ENCODE data around the gene CD59.
"Not testable (repeated sequence)": the region's sequence is repeated elsewhere in the genome, so short reads cannot be mapped to it uniquely, and the experiment has no call there.

Gene CD59

DNA sequence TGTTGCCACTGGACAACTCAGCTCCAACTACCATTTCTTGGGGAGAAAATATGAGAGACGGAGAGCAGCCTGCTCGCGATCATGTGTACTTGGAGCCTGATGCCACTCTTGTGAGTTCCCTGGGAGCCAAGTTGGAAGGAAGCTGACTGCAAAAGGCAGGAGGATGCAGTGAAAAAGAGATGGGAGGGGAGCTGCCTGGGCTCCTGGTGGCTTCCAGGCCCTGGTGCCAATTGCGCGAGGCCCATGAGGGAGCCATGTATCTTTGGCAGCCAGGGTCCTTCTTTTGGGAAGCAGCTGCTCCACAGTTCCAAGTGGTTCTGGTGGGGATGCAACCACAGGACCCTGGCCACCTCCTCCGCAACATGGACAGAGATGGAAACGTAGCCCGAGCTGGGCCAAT lies 46.7 kb downstream of the CD59 start:
- Histone ChIP-seq H3K36me3 (replicated peaks) (no peaks in the 10 kb centered on the region), H3K4me1 (peaks cover 31% of the 10 kb centered on the region), H3K9me3 (no peaks in the 10 kb centered on the region), H3K4me3 (no peak overlapping the region), H3K27me3 (ENCODE audit: low read depth) (no peaks in the 10 kb centered on the region)
- in situ Hi-C loops (cut with MboI; ENCODE audit: low sequenced_read_pairs) = loop anchor here (5.0 to 25.0 kb wide), 3 partner anchors 142 to 527 kb away; partner anchors contain the start of gene CSTF3
- DNase-seq (ENCODE audit: low spot score in 2 of 2) = no peak

DNA sequence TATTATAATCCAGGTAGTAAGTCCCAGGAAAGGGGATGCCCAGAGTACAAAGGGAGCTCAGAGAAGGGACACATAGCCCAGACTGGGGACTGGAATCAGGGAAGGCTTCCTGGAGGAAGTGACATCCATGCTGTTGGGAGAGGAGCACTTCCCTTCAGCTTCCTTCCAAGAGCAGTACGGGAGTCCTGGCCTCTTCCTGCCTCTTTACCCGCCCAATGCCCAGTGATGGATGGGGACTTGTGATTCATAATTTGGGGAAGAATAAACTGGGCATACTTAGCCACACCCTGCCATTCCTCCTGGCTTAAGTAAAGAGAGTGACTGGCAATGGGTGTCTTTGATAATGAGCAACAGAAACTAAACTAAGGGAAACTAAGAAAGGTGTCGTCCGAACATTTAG lies 47.1 kb downstream of the CD59 start:
- H3K27me3 ChIP-seq (ENCODE audit: low read depth) = no peaks in the 10 kb centered on the region
- DNase-seq (ENCODE audit: low spot score in 2 of 2) = no peak
- H3K4me3 ChIP-seq = no peak overlapping the region
- peaks cover 35% of the 10 kb centered on the region for H3K4me1 ChIP-seq
- H3K36me3 ChIP-seq (replicated peaks) = no peaks in the 10 kb centered on the region
- in situ Hi-C loops (cut with MboI; ENCODE audit: low sequenced_read_pairs) = loop anchor here (5.0 to 25.0 kb wide), 3 partner anchors 142 to 527 kb away; partner anchors contain the start of gene CSTF3
- H3K9me3 ChIP-seq = no peaks in the 10 kb centered on the region

DNA sequence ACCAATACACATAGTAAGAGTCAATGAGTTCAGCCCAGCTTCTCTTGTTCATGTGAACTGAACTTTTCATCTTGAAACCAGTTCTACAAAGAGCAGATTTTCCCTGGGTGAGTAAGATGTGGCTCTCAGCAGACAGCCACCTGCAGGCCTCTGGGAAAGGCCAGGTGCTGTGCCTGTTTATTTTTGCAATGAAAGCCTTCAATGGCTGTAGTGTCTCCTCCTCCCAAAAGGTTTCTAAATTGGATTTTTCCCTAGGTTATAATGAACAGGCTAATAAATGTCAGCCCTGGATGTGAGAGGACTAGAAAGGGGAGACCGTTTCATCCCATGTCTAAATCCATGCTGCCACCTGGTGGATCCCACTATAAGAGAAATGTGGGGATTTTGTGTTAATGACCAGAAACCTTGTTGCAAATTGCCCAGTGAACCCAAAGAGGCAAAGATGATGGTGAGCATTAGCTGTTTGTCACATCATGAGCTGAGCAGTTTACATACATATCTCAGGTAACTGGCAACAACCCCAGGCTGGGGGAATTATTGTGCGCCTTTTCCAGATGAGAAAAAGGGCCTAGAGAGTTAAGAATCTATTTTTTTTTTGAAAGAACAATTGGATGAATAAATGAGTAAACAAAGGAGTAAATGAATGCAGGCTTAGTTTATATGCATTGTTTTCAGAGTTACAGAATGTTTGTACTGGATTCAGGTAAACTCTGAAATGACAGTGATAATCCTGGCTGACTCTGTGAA lies 48.3 kb downstream of the CD59 start:
- no peaks in the 10 kb centered on the region for H3K27me3 ChIP-seq (ENCODE audit: low read depth)
- peak; percentile 77 to 80 for DNase-seq (ENCODE audit: low spot score in 2 of 2)
- no peaks in the 10 kb centered on the region for H3K36me3 ChIP-seq (replicated peaks)
- H3K4me3 ChIP-seq = no peak overlapping the region
- in situ Hi-C loops (cut with MboI; ENCODE audit: low sequenced_read_pairs) = loop anchor here (5.0 to 25.0 kb wide), 3 partner anchors 141 to 526 kb away; partner anchors contain the start of gene CSTF3
- H3K9me3 ChIP-seq = no peaks in the 10 kb centered on the region
- peaks cover 38% of the 10 kb centered on the region for H3K4me1 ChIP-seq

DNA sequence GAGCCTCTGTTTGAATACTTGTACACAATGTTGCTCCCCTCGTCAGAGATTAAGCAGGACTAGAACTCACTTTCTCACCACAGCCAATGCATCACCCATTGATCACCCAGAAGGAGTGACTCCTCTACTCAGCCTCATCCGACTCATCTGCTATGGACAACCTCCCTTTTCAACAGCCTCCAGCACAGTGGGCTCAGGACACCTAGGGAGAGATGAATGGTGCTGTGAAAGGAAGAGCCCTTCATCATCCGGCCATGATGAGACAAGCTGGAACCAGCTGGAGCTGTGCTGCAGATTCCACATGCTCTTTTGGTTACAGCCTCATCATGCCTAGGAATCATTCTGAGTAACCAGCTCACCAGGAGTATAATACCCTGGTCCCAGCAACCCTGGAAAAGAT lies 51.1 kb downstream of the CD59 start:
- no peak for DNase-seq (ENCODE audit: low spot score in 2 of 2)
- H3K4me1 ChIP-seq = peaks cover 23% of the 10 kb centered on the region
- no peaks in the 10 kb centered on the region for H3K9me3 ChIP-seq
- no peak overlapping the region for H3K4me3 ChIP-seq
- in situ Hi-C loops (cut with MboI; ENCODE audit: low sequenced_read_pairs) = loop anchor here (5.0 to 25.0 kb wide), 3 partner anchors 138 to 523 kb away; partner anchors contain the start of gene CSTF3
- no peaks in the 10 kb centered on the region for H3K36me3 ChIP-seq (replicated peaks)
- no peaks in the 10 kb centered on the region; the same call in none of the 2 replicates for H3K27me3 ChIP-seq (ENCODE audit: low read depth)

DNA sequence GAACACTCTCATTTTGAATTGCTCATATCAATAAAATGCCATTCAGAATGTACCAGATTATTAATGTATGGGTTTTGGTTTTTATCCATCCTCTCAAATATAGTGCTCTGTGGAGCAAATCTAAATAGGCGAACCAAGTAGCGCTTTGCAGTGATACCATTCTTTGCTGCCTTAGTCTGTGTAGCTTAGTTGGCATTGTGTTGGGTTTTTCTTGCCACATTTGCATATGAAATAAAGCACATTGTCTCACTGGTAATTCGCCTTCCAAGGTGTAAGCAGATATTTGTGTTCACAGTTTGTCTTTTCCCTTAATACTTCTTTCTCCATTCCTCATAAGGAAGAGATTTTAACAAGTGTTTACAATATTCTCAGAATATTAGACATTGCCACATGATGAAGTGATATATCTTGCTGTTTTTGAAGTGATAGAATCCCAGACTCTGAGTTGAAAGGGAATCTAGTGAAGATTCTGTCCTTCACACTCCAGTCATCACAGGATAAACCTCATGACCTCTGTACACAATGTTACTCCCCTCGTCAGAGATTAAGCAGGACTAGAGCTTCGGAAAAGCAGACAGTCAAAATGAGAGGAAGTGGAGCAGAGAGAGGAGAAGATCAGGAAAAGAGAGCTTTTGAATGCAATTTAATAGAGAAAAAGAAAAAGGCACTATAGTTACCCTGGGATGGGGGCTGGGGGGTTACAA lies 52.1 kb downstream of the CD59 start:
- H3K4me3 ChIP-seq = no peak overlapping the region
- peaks cover 21% of the 10 kb centered on the region for H3K4me1 ChIP-seq
- H3K9me3 ChIP-seq = no peaks in the 10 kb centered on the region
- no peaks in the 10 kb centered on the region for H3K36me3 ChIP-seq (replicated peaks)
- H3K27me3 ChIP-seq (ENCODE audit: low read depth) = no peaks in the 10 kb centered on the region; the same call in none of the 2 replicates
- DNase-seq (ENCODE audit: low spot score in 2 of 2) = peak in 1 of 2 experiments; percentile 76
- in situ Hi-C loops (cut with MboI; ENCODE audit: low sequenced_read_pairs) = loop anchor here (25.0 kb wide), 1 partner anchor 522 kb away; the partner anchor contains the start of gene CSTF3

DNA sequence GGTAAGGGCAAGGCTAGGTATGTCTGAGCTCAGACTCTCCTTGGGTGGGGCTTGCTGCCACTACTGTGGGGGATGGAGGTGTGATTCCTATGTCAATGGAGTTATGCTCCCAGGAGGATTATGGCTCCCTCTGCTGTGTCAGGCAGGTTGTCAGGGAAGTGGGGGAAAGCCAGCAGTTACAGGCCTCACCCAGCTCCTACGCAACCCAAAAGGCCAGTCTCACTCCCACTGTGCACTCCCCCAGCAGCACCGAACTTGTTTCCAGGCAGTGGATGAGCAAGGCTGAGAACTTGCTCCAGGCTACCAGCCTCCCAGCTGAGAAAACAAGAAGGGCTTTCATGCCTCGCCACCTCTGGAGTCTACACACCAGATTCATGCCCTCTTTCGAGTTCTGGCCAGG lies 53.8 kb downstream of the CD59 start:
- H3K4me3 ChIP-seq = no peak overlapping the region
- no peaks in the 10 kb centered on the region for H3K36me3 ChIP-seq (replicated peaks)
- peaks cover 5% of the 10 kb centered on the region; the same call in 1 of the 2 replicates for H3K9me3 ChIP-seq
- DNase-seq (ENCODE audit: low spot score in 2 of 2) = no peak
- no peaks in the 10 kb centered on the region; the same call in none of the 2 replicates for H3K27me3 ChIP-seq (ENCODE audit: low read depth)
- peaks cover 17% of the 10 kb centered on the region for H3K4me1 ChIP-seq
- in situ Hi-C loops (cut with MboI; ENCODE audit: low sequenced_read_pairs) = loop anchor here (25.0 kb wide), 1 partner anchor 520 kb away; the partner anchor contains the start of gene CSTF3

DNA sequence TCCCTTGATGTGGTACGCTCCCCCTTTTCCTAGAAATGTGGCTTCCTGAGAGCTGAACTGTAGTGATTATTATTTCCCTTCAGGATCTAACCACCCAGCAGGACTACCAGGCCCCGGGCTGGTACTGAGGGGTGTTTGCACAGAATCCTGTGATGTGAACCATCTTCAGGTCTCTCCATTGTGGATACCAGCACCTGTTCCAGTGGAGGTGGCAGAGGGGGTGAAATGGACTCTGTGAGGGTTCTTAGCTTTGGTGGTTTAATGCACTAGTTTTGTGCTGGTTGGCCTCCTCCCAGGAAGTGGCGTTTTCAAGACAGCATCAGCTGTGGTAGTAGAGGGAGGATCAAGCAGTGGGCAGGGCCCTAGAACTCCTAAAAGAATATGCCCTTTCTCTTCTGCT lies 54.2 kb downstream of the CD59 start:
- in situ Hi-C loops (cut with MboI; ENCODE audit: low sequenced_read_pairs) = loop anchor here (25.0 kb wide), 1 partner anchor 520 kb away; the partner anchor contains the start of gene CSTF3
- Histone ChIP-seq H3K4me3 (no peak overlapping the region), H3K27me3 (ENCODE audit: low read depth) (no peaks in the 10 kb centered on the region; the same call in none of the 2 replicates), H3K4me1 (peaks cover 16% of the 10 kb centered on the region), H3K36me3 (replicated peaks) (no peaks in the 10 kb centered on the region), H3K9me3 (peaks cover 5% of the 10 kb centered on the region; the same call in 1 of the 2 replicates)
- no peak for DNase-seq (ENCODE audit: low spot score in 2 of 2)

DNA sequence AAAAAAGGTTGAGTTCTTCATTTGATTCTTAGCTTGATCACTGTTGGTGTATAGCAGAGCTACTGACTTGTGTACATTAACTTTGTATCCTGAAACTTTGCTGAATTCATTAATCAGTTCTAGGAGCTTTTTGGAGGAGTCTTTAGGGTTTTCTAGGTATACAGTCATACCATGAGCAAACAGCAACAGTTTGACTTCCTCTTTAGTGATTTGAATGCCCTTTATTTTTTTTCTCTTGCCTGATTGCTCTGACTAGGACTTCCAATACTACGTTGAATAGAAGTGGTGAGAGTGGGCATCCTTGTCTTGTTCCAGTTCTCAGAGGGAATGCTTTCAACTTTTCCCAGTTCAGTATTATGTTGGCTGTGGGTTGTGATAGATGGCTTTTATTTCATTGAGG lies 57.6 kb downstream of the CD59 start:
- not testable (repeated sequence) for H3K27me3 ChIP-seq (ENCODE audit: low read depth); H3K4me3 ChIP-seq; H3K9me3 ChIP-seq; H3K36me3 ChIP-seq (replicated peaks); DNase-seq (ENCODE audit: low spot score in 2 of 2); H3K4me1 ChIP-seq
- in situ Hi-C loops (cut with MboI; ENCODE audit: low sequenced_read_pairs) = loop anchor here (25.0 kb wide), 1 partner anchor 516 kb away; the partner anchor contains the start of gene CSTF3

DNA sequence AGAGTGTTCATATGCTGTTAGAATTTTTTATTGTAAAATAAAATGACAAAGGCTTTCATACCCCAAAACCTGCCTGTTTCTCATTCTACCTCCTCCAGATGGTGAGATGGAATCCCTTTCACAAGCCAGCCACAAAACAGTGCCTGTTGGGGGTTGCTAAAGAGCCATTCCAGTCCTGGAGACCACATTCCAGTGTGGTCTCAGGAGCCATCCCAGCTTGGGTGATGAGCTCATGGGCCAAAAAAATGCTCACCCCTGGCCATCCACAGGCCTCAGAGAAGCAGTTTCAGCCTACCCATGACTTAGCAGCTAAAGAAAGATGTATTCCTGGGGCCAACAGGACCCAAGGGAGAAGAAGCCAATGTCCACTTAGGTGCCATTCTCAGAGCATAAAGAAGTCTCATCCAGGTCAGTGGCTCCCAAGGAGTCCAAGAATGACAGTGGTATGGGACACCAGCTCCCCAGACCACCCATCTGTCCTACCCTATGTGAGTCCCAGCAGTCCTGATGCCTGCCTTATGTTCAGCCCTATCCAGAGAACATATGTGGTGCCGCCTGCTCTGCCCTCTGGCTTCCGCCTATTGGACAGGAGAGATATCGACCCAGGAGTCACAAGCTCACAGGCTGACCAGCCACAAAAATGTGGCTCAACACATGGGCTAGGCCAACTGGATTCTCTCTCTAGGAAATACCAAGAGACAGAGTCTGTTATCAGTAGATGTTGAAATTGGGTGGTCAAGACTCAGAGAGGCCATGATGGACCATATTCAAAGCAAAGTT lies 62.0 kb downstream of the CD59 start:
- Histone ChIP-seq H3K4me3 (no peak overlapping the region), H3K4me1 (peaks cover 28% of the 10 kb centered on the region), H3K9me3 (peaks cover 5% of the 10 kb centered on the region; the same call in 1 of the 2 replicates), H3K27me3 (ENCODE audit: low read depth) (no peaks in the 10 kb centered on the region), H3K36me3 (replicated peaks) (no peaks in the 10 kb centered on the region)
- DNase-seq (ENCODE audit: low spot score in 2 of 2) = no peak
- in situ Hi-C loops (cut with MboI; ENCODE audit: low sequenced_read_pairs) = no loop called here

DNA sequence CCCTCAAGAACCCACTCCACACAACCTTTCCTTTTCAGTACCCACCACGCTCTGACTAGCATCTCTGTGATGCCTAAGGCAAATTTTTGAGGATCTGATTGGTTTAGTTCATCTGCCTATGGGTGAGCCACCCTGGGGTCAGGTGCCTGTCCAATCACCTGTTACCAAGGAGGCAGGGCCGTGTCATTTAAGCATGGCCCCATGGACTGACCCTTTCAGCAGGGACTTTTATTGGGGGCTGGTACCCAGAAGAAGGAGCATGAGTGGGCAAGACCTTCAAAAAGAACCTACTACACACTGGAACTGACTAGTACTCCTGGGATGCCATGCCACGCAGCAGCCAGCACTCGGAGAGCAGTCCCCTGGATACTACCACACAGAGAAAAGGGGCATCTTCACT lies 64.0 kb downstream of the CD59 start:
- H3K4me3 ChIP-seq = no peak overlapping the region
- H3K4me1 ChIP-seq = peaks cover 44% of the 10 kb centered on the region
- DNase-seq (ENCODE audit: low spot score in 2 of 2) = no peak
- H3K36me3 ChIP-seq (replicated peaks) = no peaks in the 10 kb centered on the region
- H3K9me3 ChIP-seq = no peaks in the 10 kb centered on the region
- no peaks in the 10 kb centered on the region for H3K27me3 ChIP-seq (ENCODE audit: low read depth)
- in situ Hi-C loops (cut with MboI; ENCODE audit: low sequenced_read_pairs) = no loop called here

DNA sequence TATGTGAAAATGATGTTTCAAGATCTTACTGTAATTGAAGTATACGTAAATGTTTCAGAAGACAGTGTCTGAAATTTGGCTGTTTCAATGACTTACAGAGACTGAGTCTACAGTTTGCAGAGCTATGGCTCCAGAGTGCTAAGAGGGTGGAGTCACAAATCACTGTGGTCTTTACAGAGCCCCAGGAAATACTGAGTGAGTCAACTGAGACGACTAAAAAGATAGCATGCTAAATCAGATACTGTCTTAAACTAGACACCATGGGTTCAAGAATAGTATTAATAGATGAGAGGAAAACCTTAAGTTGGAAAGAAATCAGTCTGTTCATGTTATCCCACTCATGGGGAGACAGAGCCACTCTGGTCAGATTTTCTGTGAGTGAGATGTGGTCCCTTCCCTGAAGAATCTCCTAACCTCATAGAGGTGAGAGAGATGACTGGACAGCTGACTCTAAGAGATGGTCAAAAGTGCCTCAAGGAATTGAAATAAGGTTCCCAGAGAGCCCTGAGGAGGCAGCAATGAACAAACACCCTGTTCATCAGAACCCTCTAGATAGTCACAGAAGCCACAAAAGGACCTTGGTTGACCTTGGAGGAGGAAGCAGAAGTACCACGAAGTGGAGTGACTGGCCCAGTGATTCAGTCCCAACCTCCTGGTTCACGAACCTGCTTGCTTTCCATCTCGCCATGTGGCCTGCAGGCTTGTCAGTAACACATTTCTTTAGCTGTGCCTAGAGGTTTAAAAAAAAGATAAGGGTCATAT lies 65.8 kb downstream of the CD59 start:
- Histone ChIP-seq H3K9me3 (no peaks in the 10 kb centered on the region; the same call in 1 of the 2 replicates), H3K27me3 (ENCODE audit: low read depth) (no peaks in the 10 kb centered on the region), H3K4me3 (no peak overlapping the region), H3K4me1 (peaks cover 44% of the 10 kb centered on the region), H3K36me3 (replicated peaks) (no peaks in the 10 kb centered on the region)
- no peak for DNase-seq (ENCODE audit: low spot score in 2 of 2)
- in situ Hi-C loops (cut with MboI; ENCODE audit: low sequenced_read_pairs) = no loop called here

DNA sequence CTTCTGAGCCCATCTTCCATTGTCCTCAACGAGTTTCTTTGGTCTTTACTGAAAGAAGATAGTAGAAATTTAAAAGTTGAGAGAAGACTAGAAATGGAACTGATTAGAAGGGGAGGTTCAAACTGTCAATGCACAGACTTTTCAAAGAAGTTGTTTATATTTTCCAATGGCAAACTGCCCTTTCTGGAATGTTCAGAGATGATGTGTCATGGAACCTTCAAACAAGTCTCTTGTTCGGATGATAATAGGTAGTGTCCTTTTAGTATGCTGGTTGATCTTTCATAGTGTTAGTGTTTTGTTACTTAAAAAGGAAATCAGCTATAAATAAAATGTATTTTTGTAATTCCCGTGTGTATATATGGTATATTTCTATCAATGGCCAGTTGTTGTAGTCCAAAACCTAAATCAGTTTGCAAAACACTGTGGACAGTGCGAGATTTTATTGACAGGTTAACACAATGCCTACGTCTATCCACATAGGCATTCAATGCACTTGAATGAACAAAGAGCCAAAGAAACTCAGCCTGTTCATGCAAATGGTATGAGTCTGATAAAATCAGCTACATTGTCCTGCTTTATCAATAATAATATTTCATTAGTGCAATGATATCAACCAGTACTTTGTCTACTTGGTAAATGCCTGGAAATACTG lies 66.5 kb downstream of the CD59 start:
- peaks cover 44% of the 10 kb centered on the region for H3K4me1 ChIP-seq
- DNase-seq (ENCODE audit: low spot score in 2 of 2) = peak in 1 of 2 experiments; percentile 54
- H3K36me3 ChIP-seq (replicated peaks) = no peaks in the 10 kb centered on the region
- H3K9me3 ChIP-seq = no peaks in the 10 kb centered on the region; the same call in 1 of the 2 replicates
- no peak overlapping the region for H3K4me3 ChIP-seq
- H3K27me3 ChIP-seq (ENCODE audit: low read depth) = no peaks in the 10 kb centered on the region
- in situ Hi-C loops (cut with MboI; ENCODE audit: low sequenced_read_pairs) = no loop called here
